GM23338 (cell line): ENCODE data around the gene RHOF. TPM values are rescaled to one million over a fixed set of nuclear protein-coding genes. Genes with fewer than 3 reads are reported as not detected.

Experiments
- ATAC-seq: fragments of 200-7000 bp; cut with Tn5 transposase; 3 replicates; pipeline ENCODE4 v1.9.1; 2020
- DNase-seq: peaks from one replicate; pipeline ENCODE4 v3.0.0-alpha.2; 2015; ENCODE audit warnings: low spot score
- H2AFZ ChIP-seq: fragments of 200-600 bp; sonication (generic); 2 replicates; pipeline ENCODE4 v1.8.0; 2016; ENCODE audit warnings: antibody characterized with exemption, mild to moderate bottlenecking, moderate library complexity
- H3F3A ChIP-seq: fragments of 200-600 bp; sonication (generic); replicated peaks from 2 replicates; pipeline ENCODE4 v1.8.0; 2017; ENCODE audit warnings: antibody characterized with exemption, mixed run types, low read depth
- H3K27ac ChIP-seq: fragments of 200-600 bp; sonication (generic); 2 replicates; pipeline ENCODE4 v1.6.1; 2016; ENCODE audit warnings: low read depth
- H3K27me3 ChIP-seq: fragments of 200-600 bp; sonication (generic); 2 replicates; pipeline ENCODE4 v1.8.0; 2016; ENCODE audit warnings: mild to moderate bottlenecking, mixed run types, moderate library complexity; ENCODE audit not compliant: insufficient read depth
- H3K36me3 ChIP-seq: fragments of 200-600 bp; sonication (generic); 2 replicates; pipeline ENCODE4 v1.8.0; 2016; ENCODE audit warnings: mild to moderate bottlenecking; ENCODE audit not compliant: insufficient read depth
- H3K4me1 ChIP-seq: fragments of 200-600 bp; sonication (generic); 2 replicates; pipeline ENCODE4 v1.8.0; 2016; ENCODE audit warnings: mild to moderate bottlenecking, moderate library complexity; ENCODE audit not compliant: insufficient read depth
- H3K4me2 ChIP-seq: fragments of 200-600 bp; sonication (generic); 2 replicates; pipeline ENCODE4 v1.7.1; 2017; ENCODE audit warnings: mixed run types
- H3K4me3 ChIP-seq: fragments of 200-600 bp; sonication (generic); 2 replicates; pipeline ENCODE4 v1.6.1; 2016; ENCODE audit warnings: mixed run types
- H3K79me2 ChIP-seq: fragments of 200-600 bp; sonication (generic); replicated peaks from 2 replicates; pipeline ENCODE4 v1.8.0; 2017; ENCODE audit warnings: mild to moderate bottlenecking; ENCODE audit not compliant: insufficient read depth
- H3K9me2 ChIP-seq: fragments of 200-600 bp; sonication (generic); 2 replicates; pipeline ENCODE4 v1.8.0; 2017; ENCODE audit not compliant: insufficient read depth
- H4K20me1 ChIP-seq: fragments of 200-600 bp; sonication (generic); replicated peaks from 2 replicates; pipeline ENCODE4 v1.8.0; 2017; ENCODE audit warnings: mild to moderate bottlenecking; ENCODE audit not compliant: insufficient read depth
- H3K27ac Mint-ChIP-seq: 2 replicates; pipeline ENCODE4 v1.8.0; 2020; ENCODE audit warnings: inconsistent platforms, mild to moderate bottlenecking, moderate library complexity, mixed read lengths
- H3K27me3 Mint-ChIP-seq: 3 replicates; pipeline ENCODE4 v1.8.0; 2022; ENCODE audit warnings: low read depth, mild to moderate bottlenecking, moderate library complexity, mixed read lengths, inconsistent platforms; ENCODE audit not compliant: insufficient read depth, poor library complexity
- H3K36me3 Mint-ChIP-seq: 3 replicates; pipeline ENCODE4 v1.8.0; 2021; ENCODE audit warnings: low read depth, mild to moderate bottlenecking, inconsistent platforms, moderate library complexity, mixed read lengths
- H3K4me1 Mint-ChIP-seq: 3 replicates; pipeline ENCODE4 v1.8.0; 2020; ENCODE audit warnings: mild to moderate bottlenecking, inconsistent platforms, mixed read lengths
- H3K4me3 Mint-ChIP-seq: 3 replicates; pipeline ENCODE4 v1.8.0; 2021; ENCODE audit warnings: moderate library complexity, mild to moderate bottlenecking, inconsistent platforms, mixed read lengths
- H3K9me3 Mint-ChIP-seq: 3 replicates; pipeline ENCODE4 v1.8.0; 2020; ENCODE audit warnings: moderate library complexity, mild to moderate bottlenecking, inconsistent platforms, mixed read lengths
- CREB1 ChIP-seq: fragments of 250-450 bp; sonication (Bioruptor Pico); IDR thresholded peaks from 2 replicates; pipeline ENCODE4 v1.5.0; 2020; ENCODE audit warnings: low read depth, mild to moderate bottlenecking, moderate library complexity
- EZH2 ChIP-seq: fragments of 200-600 bp; sonication (generic); IDR thresholded peaks from one replicate; pipeline ENCODE4 v1.8.0; 2017; ENCODE audit warnings: antibody characterized with exemption, mild to moderate bottlenecking, low read depth; ENCODE audit not compliant: unreplicated experiment
- EZH2phosphoT487 ChIP-seq: fragments of 200-600 bp; sonication (generic); IDR thresholded peaks from one replicate; pipeline ENCODE4 v1.8.1; 2018; ENCODE audit warnings: antibody characterized with exemption; ENCODE audit not compliant: unreplicated experiment
- JUNB ChIP-seq: IDR thresholded peaks from one replicate; pipeline ENCODE4 v1.6.1; 2016; ENCODE audit warnings: antibody characterized with exemption; ENCODE audit not compliant: unreplicated experiment
- NANOG ChIP-seq: IDR thresholded peaks from 2 replicates; pipeline ENCODE4 v1.6.1; 2016; ENCODE audit warnings: antibody characterized with exemption, borderline replicate concordance
- POLR2AphosphoS5 ChIP-seq: IDR thresholded peaks from 2 replicates; pipeline ENCODE4 v1.6.1; 2016; ENCODE audit warnings: antibody characterized with exemption, low read depth
- STAT1 ChIP-seq: IDR thresholded peaks from one replicate; pipeline ENCODE4 v1.6.1; 2016; ENCODE audit warnings: antibody characterized with exemption; ENCODE audit not compliant: unreplicated experiment
- ZNF114 ChIP-seq: fragments of 250-450 bp; sonication (Bioruptor Pico); IDR thresholded peaks from 2 replicates; pipeline ENCODE4 v1.5.0; 2020; ENCODE audit warnings: mild to moderate bottlenecking, moderate library complexity
- ZNF331 ChIP-seq: fragments of 250-450 bp; sonication (Bioruptor Pico); IDR thresholded peaks from 2 replicates; pipeline ENCODE4 v1.5.0; 2020; ENCODE audit warnings: low read depth, mild to moderate bottlenecking, moderate library complexity
- polyA plus RNA-seq: library from polyadenylated mRNA; unstranded; fragments of >200 nt; fragmentation: Nextera tagmentation; extraction: Ambion mirVana; gene quantifications from 2 replicates; pipeline ENCODE4 v1.2.1, GENCODE V29; 2016
- total RNA-seq: library from RNA; depleted of rRNA; stranded (reverse); fragments of >200 nt; shearing (Covaris generic); gene quantifications from 2 replicates; pipeline ENCODE4 v1.2.3, GENCODE V29; 2014
- TF ChIP-seq, protein P1 (sequence below), 2 experiments: fragments of 200-600 bp in 1 of 2; sonication (generic) in 1 of 2; conservative IDR thresholded peaks; 2 replicates each; pipeline versions ENCODE4 v1.5.1 to v1.6.1; 2016 to 2017; ENCODE audit warnings: antibody characterized with exemption in 2 of 2, low read depth in 2 of 2, mild to moderate bottlenecking in 2 of 2, moderate library complexity in 1 of 2
- TF ChIP-seq, protein P2 (sequence below): IDR thresholded peaks from 2 replicates; pipeline ENCODE4 v1.6.1; 2016; ENCODE audit warnings: antibody characterized with exemption
- TF ChIP-seq, protein P3 (sequence below): fragments of 250-450 bp; sonication (Bioruptor Pico); IDR thresholded peaks from 2 replicates; pipeline ENCODE4 v1.5.0; 2020; ENCODE audit warnings: mild to moderate bottlenecking, moderate library complexity

The RHOF gene
- total and polyA plus RNA-seq, 2 experiments from 2014 or later = 10.5 to 53.4 TPM

DNA sequence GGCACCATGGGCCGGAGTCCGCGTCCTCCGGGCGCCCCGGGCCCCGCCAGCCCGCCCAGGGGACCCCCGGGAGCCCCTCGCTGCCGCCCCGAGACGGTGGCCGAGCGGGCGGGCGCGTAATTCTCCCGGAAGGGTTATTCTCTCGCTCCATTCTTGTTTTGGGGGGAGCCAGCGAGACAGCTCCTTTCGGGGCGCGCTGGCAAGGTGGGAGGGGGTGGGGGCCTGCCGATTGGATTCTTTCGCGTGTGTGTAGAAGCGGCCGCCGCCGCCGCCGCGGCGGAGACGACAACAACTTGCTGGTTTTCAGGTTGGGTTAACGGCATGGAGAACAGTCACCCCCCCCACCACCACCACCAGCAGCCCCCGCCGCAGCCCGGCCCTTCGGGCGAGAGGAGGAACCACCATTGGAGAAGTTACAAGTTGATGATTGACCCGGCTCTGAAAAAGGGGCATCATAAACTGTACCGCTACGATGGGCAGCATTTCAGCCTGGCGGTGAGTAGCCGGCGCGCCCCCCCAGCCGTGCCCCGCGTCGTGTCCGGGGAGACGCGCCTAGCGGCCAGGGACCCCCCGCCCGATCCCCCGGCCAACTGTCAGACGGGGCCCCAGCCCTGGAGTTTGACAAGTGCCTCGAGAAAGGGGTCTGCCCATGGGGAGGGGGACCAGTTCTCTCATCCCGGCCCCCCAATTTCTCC is 11.1 kb upstream of the RHOF start:
- Histone ChIP-seq H4K20me1 (no peaks in the 10 kb centered on the region; the same call in 1 of the 2 replicates), H3K4me2 (peak overlapping the region; percentile 98), H3K27ac (no peak overlapping the region), H3K4me3 (peak overlapping the region; percentile 86), H2AFZ (no peak overlapping the region), H3K4me1 (peaks cover 18% of the 10 kb centered on the region), H3K27me3 (no peaks in the 10 kb centered on the region), H3K79me2 (peaks cover 61% of the 10 kb centered on the region), H3F3A (no peaks in the 10 kb centered on the region), H3K36me3 (no peaks in the 10 kb centered on the region), H3K9me2 (no peaks in the 10 kb centered on the region)
- DNase-seq (no peak), ATAC-seq (no peak)
- Mint-ChIP-seq H3K27me3 (peaks cover 27% of the 10 kb centered on the region), H3K27ac (no peak overlapping the region), H3K36me3 (peaks cover 49% of the 10 kb centered on the region), H3K4me3 (peak overlapping the region; percentile 89), H3K4me1 (peaks cover 32% of the 10 kb centered on the region), H3K9me3 (peaks cover 5% of the 10 kb centered on the region; the same call in 1 of the 3 replicates)
- TF ChIP-seq, protein P1, sequence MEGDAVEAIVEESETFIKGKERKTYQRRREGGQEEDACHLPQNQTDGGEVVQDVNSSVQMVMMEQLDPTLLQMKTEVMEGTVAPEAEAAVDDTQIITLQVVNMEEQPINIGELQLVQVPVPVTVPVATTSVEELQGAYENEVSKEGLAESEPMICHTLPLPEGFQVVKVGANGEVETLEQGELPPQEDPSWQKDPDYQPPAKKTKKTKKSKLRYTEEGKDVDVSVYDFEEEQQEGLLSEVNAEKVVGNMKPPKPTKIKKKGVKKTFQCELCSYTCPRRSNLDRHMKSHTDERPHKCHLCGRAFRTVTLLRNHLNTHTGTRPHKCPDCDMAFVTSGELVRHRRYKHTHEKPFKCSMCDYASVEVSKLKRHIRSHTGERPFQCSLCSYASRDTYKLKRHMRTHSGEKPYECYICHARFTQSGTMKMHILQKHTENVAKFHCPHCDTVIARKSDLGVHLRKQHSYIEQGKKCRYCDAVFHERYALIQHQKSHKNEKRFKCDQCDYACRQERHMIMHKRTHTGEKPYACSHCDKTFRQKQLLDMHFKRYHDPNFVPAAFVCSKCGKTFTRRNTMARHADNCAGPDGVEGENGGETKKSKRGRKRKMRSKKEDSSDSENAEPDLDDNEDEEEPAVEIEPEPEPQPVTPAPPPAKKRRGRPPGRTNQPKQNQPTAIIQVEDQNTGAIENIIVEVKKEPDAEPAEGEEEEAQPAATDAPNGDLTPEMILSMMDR (conservative IDR thresholded peaks at IDR 0.05; ENCODE audit: low read depth in 2 of 2) = no peak
- no peak for TF ChIP-seq JUNB
- no peak for TF ChIP-seq EZH2phosphoT487

DNA sequence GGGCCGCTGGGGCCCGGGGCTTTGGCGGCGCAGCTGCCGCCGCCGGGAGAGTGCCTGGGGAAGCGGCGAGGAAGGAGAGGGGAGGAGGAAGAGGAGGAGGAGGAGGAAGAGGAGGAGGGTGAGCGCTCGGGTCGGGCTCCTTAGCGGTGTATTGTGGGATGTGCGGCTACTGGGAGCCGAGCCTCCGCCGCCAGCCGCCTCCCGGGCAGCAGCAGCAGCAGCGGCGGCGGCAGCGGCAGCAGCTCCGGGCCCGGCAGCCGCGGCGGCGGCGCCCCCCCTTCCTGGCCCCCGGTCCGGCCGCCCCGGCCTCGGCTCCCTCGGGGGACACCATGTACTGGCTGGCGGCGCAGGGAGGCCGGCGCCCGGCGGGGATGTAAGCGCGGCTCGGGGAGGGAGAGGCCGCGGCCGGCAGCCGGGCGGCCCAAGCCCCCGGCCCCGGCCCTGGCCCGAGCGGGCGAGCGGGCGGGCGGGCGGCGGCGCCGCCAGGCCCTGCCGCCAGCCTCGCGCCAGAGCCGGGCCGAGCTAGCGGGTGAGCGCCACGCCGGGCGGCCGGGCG is 10.5 kb upstream of the RHOF start, which contains the start of gene SETD1B:
Gene SETD1B (plus strand): TSS at position 149 of the 556 bp plus-strand sequence. CDS start 729 bp downstream, outside the sequence.
- Histone ChIP-seq H3F3A (peaks cover 4% of the 10 kb centered on the region; the same call in 1 of the 2 replicates), H4K20me1 (peaks cover 4% of the 10 kb centered on the region; the same call in 1 of the 2 replicates), H2AFZ (no peak within 1 kb of the TSS), H3K4me1 (peaks cover 23% of the 10 kb centered on the region), H3K27ac (peak within 1 kb of the TSS; percentile 99), H3K9me2 (no peaks in the 10 kb centered on the region), H3K4me3 (peak within 1 kb of the TSS; percentile 86), H3K27me3 (no peaks in the 10 kb centered on the region), H3K36me3 (no peaks in the 10 kb centered on the region), H3K79me2 (peaks cover 59% of the 10 kb centered on the region), H3K4me2 (peak within 1 kb of the TSS; percentile 98)
- peaks cover 23% of the 10 kb centered on the region for H3K27me3 Mint-ChIP-seq
- DNase-seq (peak; percentile 82), ATAC-seq (peak; percentile 6)
- peaks cover 48% of the 10 kb centered on the region for H3K36me3 Mint-ChIP-seq
- H3K4me3 Mint-ChIP-seq = peak within 1 kb of the TSS; percentile 90
- peak within 1 kb of the TSS; percentile 100 for H3K27ac Mint-ChIP-seq
- peaks cover 5% of the 10 kb centered on the region; the same call in 1 of the 3 replicates for H3K9me3 Mint-ChIP-seq
- H3K4me1 Mint-ChIP-seq = peaks cover 36% of the 10 kb centered on the region
- TF ChIP-seq, protein P2, sequence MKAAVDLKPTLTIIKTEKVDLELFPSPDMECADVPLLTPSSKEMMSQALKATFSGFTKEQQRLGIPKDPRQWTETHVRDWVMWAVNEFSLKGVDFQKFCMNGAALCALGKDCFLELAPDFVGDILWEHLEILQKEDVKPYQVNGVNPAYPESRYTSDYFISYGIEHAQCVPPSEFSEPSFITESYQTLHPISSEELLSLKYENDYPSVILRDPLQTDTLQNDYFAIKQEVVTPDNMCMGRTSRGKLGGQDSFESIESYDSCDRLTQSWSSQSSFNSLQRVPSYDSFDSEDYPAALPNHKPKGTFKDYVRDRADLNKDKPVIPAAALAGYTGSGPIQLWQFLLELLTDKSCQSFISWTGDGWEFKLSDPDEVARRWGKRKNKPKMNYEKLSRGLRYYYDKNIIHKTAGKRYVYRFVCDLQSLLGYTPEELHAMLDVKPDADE = no peak
- TF ChIP-seq EZH2 (no peak), ZNF114 (CRISPR knock-in tag) (no peak), CREB1 (CRISPR knock-in tag) (no peak), STAT1 (no peak), POLR2AphosphoS5 (no peak), NANOG (no peak), ZNF331 (no peak)
- TF ChIP-seq, protein P3, sequence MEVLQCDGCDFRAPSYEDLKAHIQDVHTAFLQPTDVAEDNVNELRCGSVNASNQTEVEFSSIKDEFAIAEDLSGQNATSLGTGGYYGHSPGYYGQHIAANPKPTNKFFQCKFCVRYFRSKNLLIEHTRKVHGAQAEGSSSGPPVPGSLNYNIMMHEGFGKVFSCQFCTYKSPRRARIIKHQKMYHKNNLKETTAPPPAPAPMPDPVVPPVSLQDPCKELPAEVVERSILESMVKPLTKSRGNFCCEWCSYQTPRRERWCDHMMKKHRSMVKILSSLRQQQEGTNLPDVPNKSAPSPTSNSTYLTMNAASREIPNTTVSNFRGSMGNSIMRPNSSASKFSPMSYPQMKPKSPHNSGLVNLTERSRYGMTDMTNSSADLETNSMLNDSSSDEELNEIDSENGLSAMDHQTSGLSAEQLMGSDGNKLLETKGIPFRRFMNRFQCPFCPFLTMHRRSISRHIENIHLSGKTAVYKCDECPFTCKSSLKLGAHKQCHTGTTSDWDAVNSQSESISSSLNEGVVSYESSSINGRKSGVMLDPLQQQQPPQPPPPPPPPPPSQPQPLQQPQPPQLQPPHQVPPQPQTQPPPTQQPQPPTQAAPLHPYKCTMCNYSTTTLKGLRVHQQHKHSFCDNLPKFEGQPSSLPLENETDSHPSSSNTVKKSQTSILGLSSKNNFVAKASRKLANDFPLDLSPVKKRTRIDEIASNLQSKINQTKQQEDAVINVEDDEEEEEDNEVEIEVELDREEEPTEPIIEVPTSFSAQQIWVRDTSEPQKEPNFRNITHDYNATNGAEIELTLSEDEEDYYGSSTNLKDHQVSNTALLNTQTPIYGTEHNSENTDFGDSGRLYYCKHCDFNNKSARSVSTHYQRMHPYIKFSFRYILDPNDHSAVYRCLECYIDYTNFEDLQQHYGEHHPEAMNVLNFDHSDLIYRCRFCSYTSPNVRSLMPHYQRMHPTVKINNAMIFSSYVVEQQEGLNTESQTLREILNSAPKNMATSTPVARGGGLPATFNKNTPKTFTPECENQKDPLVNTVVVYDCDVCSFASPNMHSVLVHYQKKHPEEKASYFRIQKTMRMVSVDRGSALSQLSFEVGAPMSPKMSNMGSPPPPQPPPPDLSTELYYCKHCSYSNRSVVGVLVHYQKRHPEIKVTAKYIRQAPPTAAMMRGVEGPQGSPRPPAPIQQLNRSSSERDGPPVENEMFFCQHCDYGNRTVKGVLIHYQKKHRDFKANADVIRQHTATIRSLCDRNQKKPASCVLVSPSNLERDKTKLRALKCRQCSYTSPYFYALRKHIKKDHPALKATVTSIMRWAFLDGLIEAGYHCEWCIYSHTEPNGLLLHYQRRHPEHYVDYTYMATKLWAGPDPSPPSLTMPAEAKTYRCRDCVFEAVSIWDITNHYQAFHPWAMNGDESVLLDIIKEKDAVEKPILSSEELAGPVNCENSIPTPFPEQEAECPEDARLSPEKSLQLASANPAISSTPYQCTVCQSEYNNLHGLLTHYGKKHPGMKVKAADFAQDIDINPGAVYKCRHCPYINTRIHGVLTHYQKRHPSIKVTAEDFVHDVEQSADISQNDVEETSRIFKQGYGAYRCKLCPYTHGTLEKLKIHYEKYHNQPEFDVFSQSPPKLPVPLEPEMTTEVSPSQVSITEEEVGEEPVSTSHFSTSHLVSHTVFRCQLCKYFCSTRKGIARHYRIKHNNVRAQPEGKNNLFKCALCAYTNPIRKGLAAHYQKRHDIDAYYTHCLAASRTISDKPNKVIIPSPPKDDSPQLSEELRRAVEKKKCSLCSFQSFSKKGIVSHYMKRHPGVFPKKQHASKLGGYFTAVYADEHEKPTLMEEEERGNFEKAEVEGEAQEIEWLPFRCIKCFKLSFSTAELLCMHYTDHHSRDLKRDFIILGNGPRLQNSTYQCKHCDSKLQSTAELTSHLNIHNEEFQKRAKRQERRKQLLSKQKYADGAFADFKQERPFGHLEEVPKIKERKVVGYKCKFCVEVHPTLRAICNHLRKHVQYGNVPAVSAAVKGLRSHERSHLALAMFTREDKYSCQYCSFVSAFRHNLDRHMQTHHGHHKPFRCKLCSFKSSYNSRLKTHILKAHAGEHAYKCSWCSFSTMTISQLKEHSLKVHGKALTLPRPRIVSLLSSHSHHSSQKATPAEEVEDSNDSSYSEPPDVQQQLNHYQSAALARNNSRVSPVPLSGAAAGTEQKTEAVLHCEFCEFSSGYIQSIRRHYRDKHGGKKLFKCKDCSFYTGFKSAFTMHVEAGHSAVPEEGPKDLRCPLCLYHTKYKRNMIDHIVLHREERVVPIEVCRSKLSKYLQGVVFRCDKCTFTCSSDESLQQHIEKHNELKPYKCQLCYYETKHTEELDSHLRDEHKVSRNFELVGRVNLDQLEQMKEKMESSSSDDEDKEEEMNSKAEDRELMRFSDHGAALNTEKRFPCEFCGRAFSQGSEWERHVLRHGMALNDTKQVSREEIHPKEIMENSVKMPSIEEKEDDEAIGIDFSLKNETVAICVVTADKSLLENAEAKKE = no peak
